Neural cell (in vitro differentiated cells): Measurements from ENCODE around the gene CLSTN2. TPM values are rescaled to one million over a fixed set of nuclear protein-coding genes. Genes with fewer than 3 reads are reported as not detected.

Experiments
- H2AFZ ChIP-seq: fragments of 200-600, 300-800 bp; sonication (generic), shearing (Covaris generic); 2 replicates; pipeline ENCODE4 v1.6.0; 2014; ENCODE audit warnings: low read depth, mild to moderate bottlenecking, antibody characterized with exemption, low read length, moderate library complexity
- H3F3A ChIP-seq: fragments of 200-600 bp; shearing (Covaris generic); 2 replicates; pipeline ENCODE4 v1.6.1; 2016; ENCODE audit warnings: mild to moderate bottlenecking, moderate library complexity, mixed read lengths, antibody characterized with exemption, low read length; ENCODE audit not compliant: insufficient read depth, poor library complexity, severe bottlenecking
- H3K27ac ChIP-seq: fragments of 200-600, 300-800 bp; sonication (generic), shearing (Covaris generic); 2 replicates; pipeline ENCODE4 v1.5.1; 2014; ENCODE audit warnings: mild to moderate bottlenecking, low read length, moderate library complexity
- H3K27me3 ChIP-seq: fragments of 300-800, 200-600 bp; sonication (generic), shearing (Covaris generic); 2 replicates; pipeline ENCODE4 v1.6.0; 2014; ENCODE audit warnings: mild to moderate bottlenecking, low read depth, low read length, moderate library complexity; ENCODE audit not compliant: insufficient read depth
- H3K36me3 ChIP-seq: fragments of 300-800, 200-600 bp; sonication (generic), shearing (Covaris generic); 2 replicates; pipeline ENCODE4 v1.5.1; 2014; ENCODE audit warnings: mild to moderate bottlenecking, antibody characterized with exemption, low read length, moderate library complexity; ENCODE audit not compliant: insufficient read depth
- H3K4me2 ChIP-seq: fragments of 300-800, 200-600 bp; sonication (generic), shearing (Covaris generic); 2 replicates; pipeline ENCODE4 v1.6.0; 2014; ENCODE audit warnings: mild to moderate bottlenecking, low read length
- H3K4me3 ChIP-seq: fragments of 300-800, 200-600 bp; sonication (generic), shearing (Covaris generic); 2 replicates; pipeline ENCODE4 v1.5.1; 2014; ENCODE audit warnings: mild to moderate bottlenecking, low read length, moderate library complexity
- H3K79me2 ChIP-seq: fragments of 200-600 bp; shearing (Covaris generic); replicated peaks from 2 replicates; pipeline ENCODE4 v1.6.0; 2014; ENCODE audit warnings: mild to moderate bottlenecking, low read length, moderate library complexity; ENCODE audit not compliant: insufficient read depth
- H3K9ac ChIP-seq: fragments of 300-800, 200-600 bp; sonication (generic), shearing (Covaris generic); 2 replicates; pipeline ENCODE4 v1.6.1; 2016; ENCODE audit warnings: mild to moderate bottlenecking, low read length, mixed read lengths
- H3K9me2 ChIP-seq: fragments of 200-600 bp; shearing (Covaris generic); 2 replicates; pipeline ENCODE4 v1.6.1; 2016; ENCODE audit warnings: mild to moderate bottlenecking, low read length, mixed read lengths; ENCODE audit not compliant: insufficient read depth
- H3K9me3 ChIP-seq: fragments of 200-600, 300-800 bp; sonication (generic), shearing (Covaris generic); 2 replicates; pipeline ENCODE4 v1.6.1; 2016; ENCODE audit warnings: mild to moderate bottlenecking, mixed run types, low read length, moderate library complexity, mixed read lengths
- H4K20me1 ChIP-seq: fragments of 200-600 bp; shearing (Covaris generic); 2 replicates; pipeline ENCODE4 v1.6.1; 2016; ENCODE audit warnings: mild to moderate bottlenecking, mixed run types; ENCODE audit not compliant: insufficient read depth
- CTCF ChIP-seq: fragments of 450-650 bp; IDR thresholded peaks from 2 replicates; pipeline ENCODE4 v1.5.1; 2014; ENCODE audit warnings: antibody characterized with exemption, mild to moderate bottlenecking, moderate library complexity; ENCODE audit not compliant: poor library complexity, severe bottlenecking
- EP300 ChIP-seq: fragments of 450-650 bp; conservative IDR thresholded peaks from 2 replicates; pipeline ENCODE4 v1.6.1; 2014; ENCODE audit warnings: antibody characterized with exemption, mild to moderate bottlenecking, moderate library complexity; ENCODE audit not compliant: poor library complexity, severe bottlenecking
- EZH2 ChIP-seq: fragments of 200-600, 300-800 bp; shearing (Covaris generic), sonication (generic); IDR thresholded peaks from 2 replicates; pipeline ENCODE4 v1.6.1; 2014; ENCODE audit warnings: antibody characterized with exemption, low read length, borderline replicate concordance, mild to moderate bottlenecking; ENCODE audit not compliant: insufficient read depth, poor library complexity, severe bottlenecking
- MXI1 ChIP-seq: fragments of 450-650 bp; conservative IDR thresholded peaks from 2 replicates; pipeline ENCODE4 v1.6.1; 2014; ENCODE audit warnings: antibody characterized with exemption, mild to moderate bottlenecking; ENCODE audit not compliant: poor library complexity, severe bottlenecking
- POLR2AphosphoS5 ChIP-seq: IDR thresholded peaks from 2 replicates; pipeline ENCODE4 v1.6.1; 2012
- RAD21 ChIP-seq: fragments of 450-650 bp; conservative IDR thresholded peaks from 2 replicates; pipeline ENCODE4 v1.6.1; 2014; ENCODE audit warnings: antibody characterized with exemption, mild to moderate bottlenecking, moderate library complexity
- REST ChIP-seq: IDR thresholded peaks from 2 replicates; pipeline ENCODE4 v1.6.1; 2012; ENCODE audit warnings: borderline replicate concordance
- SMC3 ChIP-seq: fragments of 450-650 bp; conservative IDR thresholded peaks from 2 replicates; pipeline ENCODE4 v1.6.1; 2014; ENCODE audit warnings: antibody characterized with exemption, mild to moderate bottlenecking, moderate library complexity; ENCODE audit not compliant: poor library complexity
- TAF1 ChIP-seq: IDR thresholded peaks from 2 replicates; pipeline ENCODE4 v1.6.1; 2012; ENCODE audit warnings: low read depth
- polyA plus RNA-seq: library from polyadenylated mRNA; depleted of rRNA; stranded (reverse); fragments of >200 nt; gene quantifications from 2 replicates; pipeline ENCODE4 v1.2.3, GENCODE V29; 2014

Gene CLSTN2
- polyA plus RNA-seq, 1 donor from 2014 or later, result 10.7 TPM

- H3K9me3 ChIP-seq, result no peaks in the 10 kb centered on the region
Observed at GRCh38 chr3:140386357-140387100, 451.5 kb downstream of the CLSTN2 start.

DNA sequence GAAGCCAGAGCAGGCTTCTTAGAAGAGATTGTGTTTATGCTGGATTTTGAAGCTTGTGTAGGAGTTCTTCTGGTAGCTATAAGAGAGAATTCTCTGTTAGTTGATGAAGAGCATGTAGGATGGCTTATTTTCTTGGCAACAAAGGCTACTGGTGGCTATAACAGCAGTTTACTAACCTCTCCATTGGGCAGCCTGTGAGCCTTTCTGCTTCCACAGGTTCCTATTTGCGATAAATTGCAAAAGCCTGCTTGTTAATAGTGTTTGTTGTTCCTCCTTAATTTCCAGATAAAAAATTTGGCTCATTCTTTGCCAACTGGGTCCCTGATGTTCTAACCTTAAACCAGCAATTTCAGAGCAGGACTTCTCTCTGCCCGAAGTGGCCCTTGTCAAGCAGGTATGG lies 452.3 kb downstream of the CLSTN2 start:
- Histone ChIP-seq H3K9me2 (no peaks in the 10 kb centered on the region), H3F3A (no peaks in the 10 kb centered on the region), H3K9ac (no peak overlapping the region), H3K36me3 (no peaks in the 10 kb centered on the region), H3K4me3 (no peak overlapping the region), H4K20me1 (no peaks in the 10 kb centered on the region), H2AFZ (no peak overlapping the region), H3K27me3 (no peaks in the 10 kb centered on the region), H3K27ac (no peak overlapping the region), H3K9me3 (no peaks in the 10 kb centered on the region), H3K4me2 (no peak overlapping the region), H3K79me2 (no peaks in the 10 kb centered on the region)
- TF ChIP-seq POLR2AphosphoS5 (no peak), EP300 (no peak), RAD21 (no peak), REST (no peak), MXI1 (no peak), TAF1 (no peak), EZH2 (no peak)

More at GRCh38 chr3:140386357-140387100, 451.5 kb downstream of the CLSTN2 start:
- TF ChIP-seq CTCF, result no peak
- no peak for TF ChIP-seq EP300
- TF ChIP-seq POLR2AphosphoS5, result no peak
- no peak for TF ChIP-seq EZH2
- TF ChIP-seq TAF1, result no peak
- TF ChIP-seq SMC3, result no peak
- no peak for TF ChIP-seq MXI1
- no peak for TF ChIP-seq RAD21
- no peak for TF ChIP-seq REST
- H2AFZ ChIP-seq, result no peak overlapping the region
- H3K79me2 ChIP-seq, result no peaks in the 10 kb centered on the region
- no peaks in the 10 kb centered on the region for H3K27me3 ChIP-seq
- no peaks in the 10 kb centered on the region for H3K36me3 ChIP-seq
- no peaks in the 10 kb centered on the region for H4K20me1 ChIP-seq
- no peak overlapping the region for H3K9ac ChIP-seq
- no peak overlapping the region for H3K4me3 ChIP-seq
- H3K27ac ChIP-seq, result no peak overlapping the region
- no peaks in the 10 kb centered on the region for H3F3A ChIP-seq
- no peak overlapping the region for H3K4me2 ChIP-seq
- no peaks in the 10 kb centered on the region for H3K9me2 ChIP-seq
